Measurements from ENCODE around the gene PIR.

The PIR gene

DNA sequence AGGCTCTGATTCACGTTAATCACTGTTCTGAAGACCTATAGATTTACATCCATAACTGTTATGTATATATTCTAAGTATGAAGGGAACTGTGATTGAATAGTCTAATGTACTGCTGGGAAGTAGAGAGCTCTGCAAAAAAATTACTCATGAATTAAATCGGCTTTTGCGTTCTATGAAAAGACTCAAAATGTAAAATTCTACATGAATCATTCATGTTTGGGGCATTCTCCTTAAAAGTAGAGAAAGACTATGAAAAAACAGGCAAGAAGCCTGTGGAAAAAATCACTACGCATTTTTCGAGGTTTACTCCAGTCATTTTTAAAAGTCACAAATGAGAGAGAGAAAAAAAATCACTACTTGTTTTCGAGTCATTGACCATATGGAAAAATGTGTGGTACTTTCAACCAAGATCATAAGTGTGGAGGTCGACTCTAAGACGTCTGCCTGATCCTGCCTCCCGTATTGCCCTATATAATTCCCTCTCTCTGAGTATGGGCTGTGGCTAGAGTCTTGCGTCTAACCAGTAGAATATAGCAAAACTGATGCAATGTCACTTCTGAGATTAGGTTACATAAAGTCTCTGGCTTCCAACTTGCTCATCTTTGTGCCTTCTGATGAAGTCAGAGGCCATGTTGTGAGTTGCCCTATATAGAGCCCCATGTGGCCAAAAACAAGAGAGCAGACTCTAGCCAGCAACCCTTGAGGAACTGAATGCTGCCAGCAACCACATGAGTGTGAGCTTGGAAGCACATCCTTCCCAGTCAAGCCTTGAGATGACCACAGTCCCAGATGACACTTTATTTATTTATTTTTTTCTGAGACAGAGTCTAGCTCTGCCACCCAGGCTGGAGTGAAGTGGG, 76.8 kb downstream of the PIR start:
- no peak for DNase-seq

DNA sequence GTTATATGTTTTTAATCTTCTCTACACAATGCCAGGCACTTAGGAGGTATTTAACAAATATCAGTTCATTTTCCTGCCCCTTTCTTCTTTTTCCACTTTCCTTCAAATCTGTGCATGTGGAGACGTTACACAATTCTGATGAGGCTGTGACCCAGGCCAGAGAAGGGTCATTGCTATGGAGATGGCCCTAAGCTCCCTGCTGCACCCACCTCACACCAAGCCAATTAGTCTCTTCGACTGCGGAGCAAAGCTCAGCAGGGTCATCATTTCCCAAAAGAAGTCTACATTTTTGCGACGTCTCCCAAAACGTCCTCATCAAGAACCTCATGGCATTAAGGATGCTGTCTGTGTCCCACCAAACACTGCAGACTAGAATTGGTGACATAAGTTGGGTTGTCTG, 80.0 kb downstream of the PIR start:
- DNase-seq = no peak

DNA sequence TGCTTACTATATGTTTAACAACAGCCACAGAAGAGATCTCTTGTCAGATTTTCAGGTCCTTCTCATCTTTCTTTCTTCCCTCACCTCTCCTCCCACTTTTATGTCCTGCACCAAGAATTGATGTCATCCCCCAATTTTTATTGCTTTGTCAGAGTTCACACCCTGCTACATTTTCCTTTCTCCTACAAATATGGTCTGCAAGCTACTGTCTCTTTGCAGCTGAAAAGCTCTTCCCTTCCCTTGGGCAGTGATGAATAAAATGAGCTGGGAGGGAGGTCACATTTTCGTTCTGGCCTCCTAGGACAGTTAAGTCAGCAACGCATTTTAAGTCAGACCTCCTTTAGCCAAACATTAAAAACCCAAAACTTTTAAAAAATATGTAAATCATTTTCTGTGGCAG, 82.2 kb downstream of the PIR start:
- no peak for DNase-seq

DNA sequence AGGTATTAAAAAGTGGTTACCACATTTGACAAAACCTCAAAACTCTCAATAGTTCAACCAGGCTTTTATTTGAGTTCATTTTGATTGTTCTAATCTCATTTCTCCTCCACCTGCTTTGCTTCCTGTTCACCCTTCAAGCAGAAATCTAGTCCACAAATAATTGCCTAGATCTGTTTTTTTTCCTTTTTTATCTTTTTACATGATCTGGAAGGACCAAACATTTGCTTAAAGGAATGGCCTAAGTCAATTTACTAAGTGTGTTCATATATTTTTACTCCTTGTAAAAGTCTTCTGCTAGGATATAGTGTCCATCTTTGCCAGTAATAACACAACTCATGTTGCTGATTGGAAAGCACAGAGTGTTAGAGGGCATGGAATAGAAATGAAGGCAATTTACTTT, 82.7 kb downstream of the PIR start:
- DNase-seq = no peak

DNA sequence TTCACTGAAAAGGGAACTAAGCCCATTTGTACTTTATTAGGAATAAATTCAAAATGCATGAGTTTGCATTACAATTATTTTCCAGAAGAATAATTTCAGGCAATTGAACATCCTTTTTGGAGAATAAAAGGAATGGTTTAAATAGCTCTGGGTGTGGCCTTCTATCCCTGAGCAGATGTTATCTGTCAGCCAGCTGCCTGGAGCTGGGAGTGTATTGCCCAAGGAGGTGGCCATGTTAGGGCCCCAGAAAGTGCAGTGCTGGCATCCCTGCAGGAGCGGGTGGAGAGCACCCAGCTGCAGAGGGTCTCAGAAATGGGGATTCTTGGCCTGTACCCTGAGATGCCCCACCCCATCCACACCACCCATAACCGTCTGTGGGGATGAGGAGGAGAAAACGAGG, 87.3 kb downstream of the PIR start:
- no peak for DNase-seq

DNA sequence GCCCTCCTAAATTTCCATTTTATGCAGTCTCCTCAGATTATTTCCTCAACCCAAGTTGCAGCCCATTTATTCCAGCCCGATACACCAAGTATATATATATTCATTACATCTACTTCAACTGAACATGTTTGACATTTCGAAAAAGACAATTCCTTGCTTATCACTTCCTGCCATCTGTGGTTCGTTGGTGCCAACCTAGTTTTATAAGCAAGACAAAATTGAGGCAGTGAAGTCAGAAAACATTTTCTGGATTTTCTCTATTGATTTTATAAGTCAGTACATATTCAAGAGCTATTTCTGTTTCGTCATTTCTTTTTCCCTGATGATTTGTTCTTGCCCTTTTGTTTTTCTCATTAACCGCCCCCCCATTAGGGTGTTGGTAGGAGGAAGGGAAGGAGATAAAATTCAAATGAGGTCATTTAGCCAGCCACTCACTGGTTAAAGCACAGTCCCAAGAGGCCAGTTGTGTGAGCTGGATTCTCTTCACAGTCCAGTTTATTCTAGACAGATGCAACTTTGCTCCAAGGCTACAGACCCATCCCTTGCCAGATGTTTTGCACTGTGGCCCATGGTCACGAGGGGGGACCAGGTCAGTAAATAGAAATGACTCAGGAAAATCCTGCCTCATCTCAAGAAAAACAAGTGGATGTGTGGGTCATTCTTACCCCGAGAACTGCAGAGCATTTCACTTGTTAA, 88.6 kb downstream of the PIR start:
- no peak for DNase-seq

DNA sequence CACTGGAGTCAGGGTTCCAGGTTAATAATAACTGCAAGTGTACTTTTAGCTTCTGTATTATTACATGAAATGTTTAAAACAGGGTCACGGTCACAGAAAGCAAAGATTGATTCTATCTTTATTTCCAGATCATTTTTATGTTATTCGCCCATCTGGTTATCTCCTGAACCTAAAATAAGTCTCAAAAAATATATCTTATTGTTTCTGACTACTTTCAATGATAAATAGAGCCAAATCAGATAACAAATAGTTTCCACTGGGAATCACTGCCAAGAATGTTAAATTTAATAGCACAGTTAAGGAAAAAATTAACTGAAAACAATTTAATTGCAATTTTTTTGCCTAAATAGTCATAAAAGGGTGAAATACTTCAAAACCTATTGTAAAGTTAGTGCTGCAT, 91.8 kb downstream of the PIR start:
- DNase-seq = no peak

DNA sequence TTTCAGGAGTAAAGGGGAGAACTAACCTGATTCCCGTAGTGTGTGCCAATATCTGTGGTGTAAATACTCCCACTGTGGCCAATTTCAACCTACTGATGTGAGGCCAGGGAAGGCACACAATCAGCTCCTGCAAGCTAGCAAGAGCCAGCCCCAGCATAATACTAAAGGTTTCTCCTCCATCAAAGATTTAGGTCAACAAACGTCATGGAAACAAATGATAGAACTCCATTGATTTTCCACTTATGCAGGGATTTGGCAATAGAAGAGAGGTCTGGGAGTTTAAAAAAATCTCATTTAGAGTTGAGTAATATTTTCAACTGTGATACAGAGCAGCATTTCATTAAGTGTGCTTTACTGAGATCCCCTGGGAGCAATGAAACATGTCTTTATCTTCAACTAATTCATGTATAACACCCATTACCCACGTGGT, 93.2 kb downstream of the PIR start:
- DNase-seq = no peak

DNA sequence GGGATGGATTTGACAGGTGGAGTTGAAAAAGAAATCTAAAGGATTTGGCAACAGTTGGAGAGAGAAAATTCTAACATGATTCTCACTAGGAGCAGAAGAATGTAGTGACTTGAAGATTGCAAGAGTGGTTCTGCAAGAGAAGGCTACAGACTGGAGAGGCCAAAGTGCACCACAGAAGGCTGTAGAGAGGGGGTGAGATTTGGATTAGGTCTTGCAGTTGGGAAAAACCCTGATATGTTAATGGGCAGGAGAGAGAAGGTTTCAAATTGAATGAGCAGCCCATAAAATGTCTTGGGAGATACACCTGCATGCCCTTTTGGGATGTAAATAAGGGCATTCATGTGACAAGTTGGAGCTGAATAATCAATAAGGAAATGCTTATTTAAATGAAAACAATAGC, 94.3 kb downstream of the PIR start:
- DNase-seq = no peak

DNA sequence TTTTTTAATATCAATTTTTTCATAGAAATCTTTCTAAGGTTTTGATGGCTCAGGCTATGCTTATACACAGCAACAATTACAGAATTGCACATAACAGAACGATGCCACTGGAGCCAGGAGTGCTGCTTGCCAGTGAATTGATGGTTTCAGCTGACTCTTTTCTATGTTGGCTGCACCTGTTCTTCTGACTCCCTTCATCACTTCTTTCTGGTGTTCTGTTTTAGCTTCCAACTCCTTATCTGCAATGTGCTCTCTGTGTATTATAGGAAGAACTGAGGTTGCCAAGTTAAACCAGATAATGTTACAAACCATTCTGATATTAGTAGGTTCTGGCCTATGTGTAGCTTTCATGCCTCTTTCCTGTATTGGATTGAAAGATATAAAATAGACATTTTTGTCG, 97.3 kb downstream of the PIR start:
- no peak for DNase-seq

DNA sequence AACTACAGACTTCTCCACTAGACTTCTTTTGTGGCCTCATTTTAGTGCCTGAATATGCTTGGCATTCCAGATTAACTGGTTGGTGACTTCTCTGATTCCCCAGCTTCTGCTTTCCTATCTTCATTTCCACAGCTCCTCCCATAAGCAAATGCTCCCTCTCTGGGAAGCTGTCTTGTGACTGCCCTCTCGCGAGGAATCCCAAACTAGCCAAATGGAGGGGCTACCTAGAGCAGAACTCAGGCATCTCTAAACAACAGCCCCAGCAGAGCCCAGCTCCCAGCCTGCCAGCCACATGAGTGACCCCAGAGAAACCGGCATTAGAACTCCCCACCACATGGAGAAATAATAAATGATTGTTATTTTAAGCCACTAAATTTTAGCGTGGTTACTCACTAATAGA, 101.3 kb downstream of the PIR start:
- DNase-seq = no peak

DNA sequence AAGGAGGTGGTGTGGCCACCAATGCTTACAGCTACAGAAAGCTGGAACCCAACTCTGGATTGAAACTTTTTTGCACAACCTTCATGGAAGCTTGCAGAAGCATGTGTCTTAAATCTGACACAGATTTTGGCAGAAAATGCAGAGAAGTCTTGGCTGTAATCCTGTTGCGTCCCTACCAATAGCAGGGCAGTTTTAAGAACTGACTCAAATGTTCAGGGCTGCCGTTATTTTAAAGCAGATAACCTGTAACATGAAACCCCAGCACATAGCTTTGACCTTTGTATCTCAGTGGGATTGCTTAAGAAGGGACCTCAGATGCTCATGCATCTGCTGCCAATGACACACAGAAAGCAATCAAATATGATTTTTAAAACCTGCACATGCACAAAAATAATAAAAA, 108.8 kb downstream of the PIR start, which contains the start of gene VEGFD:
Gene VEGFD, minus strand, starts transcription at position 110 of the 400 bp plus-strand sequence. CDS start 467 bp downstream, outside the sequence.
- no peak for DNase-seq

DNA sequence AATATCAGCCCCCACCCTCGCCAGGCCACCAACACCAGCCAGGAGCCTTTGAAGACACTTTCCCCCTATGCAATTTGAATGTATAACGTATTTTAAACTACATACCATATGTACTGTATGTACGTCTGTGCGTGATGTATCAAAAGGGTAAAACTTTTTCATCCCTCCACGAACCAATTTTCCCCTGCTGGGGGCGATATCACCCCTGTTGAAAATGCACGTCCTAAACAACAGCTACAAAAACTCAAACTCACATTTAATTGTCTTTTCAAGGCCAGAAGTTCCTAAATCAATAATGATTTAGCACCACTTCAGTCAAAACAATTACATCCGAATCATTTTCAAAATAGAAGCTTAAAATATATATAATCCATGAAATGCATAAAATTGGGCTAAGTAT, 110.3 kb downstream of the PIR start:
- no peak for DNase-seq

DNA sequence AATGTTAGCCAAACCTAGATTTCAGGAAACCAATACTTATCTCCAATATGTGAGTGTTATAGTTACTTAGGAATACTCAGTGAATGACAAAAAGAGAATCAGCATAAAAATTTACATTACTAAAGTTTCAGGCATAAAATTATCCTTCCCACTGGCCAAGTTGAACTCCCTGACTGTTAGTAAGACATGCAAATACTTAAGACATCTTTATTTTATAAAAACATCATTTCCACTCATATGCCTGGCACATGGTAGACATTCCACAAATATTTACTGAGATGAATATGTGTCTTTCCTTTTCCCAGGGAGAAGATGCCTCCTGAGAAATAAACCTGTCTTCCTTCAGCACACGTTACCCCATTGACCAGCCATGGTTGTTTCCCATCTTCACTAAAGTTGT, 116.2 kb downstream of the PIR start:
- no peak for DNase-seq

DNA sequence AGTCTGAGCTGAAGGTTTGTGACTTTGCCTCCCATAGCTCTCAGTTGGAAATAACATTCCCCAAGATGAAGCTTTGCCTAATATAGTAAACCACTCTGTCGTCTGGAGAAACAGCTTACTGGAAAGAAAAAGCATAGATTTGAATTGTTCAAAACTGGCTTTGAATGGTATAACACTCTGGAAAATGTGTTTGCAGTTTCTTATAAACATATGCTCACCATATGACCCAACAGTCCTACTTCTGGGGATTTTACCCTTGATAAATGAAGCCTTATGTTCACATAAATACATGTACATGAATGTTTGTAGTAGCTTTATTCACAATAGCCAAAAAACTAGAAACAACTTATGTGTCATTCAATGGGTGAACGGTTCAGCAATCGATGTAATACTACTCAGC, 119.2 kb downstream of the PIR start:
- no peak for DNase-seq

DNA sequence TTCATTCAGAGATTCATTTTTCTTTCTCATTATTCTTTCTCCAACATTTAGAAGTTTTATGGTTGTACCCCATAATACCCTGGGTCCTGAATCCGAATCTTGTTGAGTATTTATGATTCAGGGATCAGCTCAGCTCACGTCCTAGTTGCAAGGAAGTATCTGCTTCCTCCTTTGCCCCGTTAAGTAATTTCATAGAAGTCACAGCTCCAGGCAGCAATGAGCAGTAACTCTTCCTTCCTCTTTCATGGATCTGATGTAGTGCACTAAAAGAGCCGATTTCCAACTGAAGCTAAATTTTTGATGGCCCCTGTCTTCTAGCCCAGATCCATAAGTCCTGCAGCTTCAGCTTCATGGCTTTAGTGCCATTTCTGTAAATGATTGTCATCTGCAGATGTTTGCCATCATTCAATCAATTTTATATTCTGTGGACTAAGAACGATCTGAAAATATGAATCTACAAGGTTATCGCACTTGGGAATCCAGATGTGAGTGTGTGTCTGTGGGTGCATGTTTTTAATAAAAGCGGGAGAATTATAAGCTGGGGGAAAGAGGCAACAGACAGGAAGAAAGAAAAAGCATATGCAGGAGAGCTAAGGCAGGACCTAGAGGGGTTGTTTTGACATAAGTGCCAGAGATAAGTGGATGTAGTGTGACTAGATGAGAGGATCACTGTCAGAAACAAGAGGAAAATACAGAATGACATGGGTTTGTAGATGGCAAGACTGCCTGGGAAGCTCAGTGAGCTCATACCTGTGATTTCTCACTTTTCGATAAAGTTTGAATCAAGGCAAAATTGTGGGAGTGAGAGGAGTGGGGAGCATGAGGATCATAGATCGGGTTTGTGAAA, 126.4 kb downstream of the PIR start:
- DNase-seq = no peak

DNA sequence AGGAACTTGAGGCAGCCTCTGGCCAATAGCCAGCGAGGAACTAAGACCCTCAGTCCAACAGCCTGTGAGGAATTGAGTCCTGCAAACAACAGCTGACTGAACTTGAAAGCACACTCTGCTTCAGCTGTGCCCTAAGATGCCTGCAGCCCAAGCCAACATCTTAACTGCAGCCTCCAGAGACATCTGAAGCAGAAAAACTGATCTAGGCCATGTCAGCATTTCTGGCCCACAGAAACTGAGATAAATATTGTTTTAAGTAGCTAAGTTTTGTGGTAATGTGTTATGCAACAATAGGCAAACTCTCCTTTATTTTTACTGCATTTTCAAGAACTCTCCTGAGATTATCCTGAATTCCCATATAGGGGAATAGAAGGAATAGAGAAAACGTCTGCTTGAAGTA, 133.4 kb downstream of the PIR start:
- DNase-seq = no peak

DNA sequence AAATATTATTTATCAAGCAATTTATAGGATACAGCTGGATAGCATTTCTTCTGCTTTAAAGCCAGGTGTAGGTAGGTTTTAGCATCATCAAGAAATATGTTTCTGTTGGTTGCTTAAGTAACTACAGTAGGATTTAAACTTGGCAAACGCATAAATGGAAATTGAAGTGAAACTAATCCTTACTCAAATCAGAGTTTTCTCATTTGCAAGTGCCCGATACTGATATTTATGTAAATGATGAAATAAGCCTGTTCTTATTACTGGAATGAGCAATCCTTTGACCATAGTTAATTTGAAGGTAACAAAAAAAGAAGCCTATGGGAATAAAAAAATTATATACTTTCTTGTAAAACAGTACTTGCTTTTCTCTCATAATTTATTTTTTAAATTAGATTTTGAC, 134.6 kb downstream of the PIR start:
- DNase-seq = no peak

DNA sequence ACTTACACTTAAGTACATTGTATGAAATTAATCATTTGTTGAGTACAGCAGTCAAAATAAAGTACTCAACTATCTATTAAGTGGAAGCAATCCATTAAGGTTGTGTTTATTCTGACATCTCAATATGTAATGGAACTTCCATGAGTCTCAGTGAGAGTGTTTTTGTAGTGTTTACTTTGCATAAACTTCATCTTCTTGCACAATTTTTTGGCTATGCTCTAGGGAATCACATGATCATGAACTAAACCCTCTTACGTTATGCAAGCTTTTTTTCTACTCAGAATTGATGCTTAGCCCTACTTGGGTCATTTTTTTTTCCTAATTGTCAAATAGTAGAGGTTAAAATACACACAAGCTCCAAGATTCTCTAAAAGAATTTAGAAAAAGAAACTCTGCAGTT, 136.7 kb downstream of the PIR start:
- DNase-seq = no peak

DNA sequence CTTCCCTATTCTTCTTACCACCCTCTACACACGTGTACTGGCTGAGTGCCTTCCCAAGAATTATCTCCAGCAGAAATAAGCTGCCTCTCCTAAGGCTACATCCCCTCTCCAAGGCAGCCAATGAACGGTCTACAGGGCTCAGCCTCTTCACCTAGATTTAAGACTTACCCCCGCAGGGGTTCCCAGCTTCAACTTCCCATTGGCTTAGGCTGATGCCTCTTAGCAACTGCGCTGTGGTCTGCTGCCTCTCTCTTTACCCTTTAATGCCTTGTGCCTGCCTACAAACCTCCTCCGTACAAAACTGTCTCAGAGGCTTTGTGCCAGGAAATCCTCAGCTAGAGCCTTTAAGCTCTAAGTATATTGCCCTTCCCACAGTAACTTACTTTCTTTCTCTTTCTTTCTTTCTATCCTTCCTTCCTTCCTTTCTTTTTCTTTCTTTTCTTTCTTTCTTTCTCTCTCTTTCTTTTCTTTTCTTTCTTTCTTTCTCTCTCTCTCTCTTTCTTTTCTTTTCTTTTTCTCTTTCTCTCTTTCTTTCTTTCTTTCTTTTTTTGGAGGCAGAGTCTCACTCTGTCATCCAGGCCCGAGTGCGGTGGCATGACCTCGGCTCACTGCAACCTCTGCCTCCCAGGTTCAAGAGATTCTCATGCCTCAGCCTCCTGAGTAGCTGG, 142.7 kb downstream of the PIR start:
- no peak for DNase-seq

DNA sequence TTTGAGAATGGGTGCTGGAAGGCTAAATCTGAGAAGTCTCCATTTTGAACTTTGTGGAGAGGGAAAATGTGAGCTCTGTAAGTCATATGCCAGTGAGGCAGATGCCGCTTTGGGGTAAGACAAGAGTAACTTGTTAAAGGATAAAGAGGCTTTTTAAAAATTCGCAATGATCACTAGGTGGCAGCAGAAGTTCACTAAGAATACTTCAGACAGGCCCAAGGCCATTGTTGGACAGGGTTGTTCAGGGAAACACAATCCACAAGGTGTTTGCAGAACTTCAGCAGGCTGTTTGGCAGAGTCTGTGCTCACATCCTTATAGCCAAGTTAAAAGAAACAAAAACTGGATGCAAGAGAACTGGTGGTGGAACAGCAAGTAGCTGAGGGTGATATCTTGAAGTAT, 144.1 kb downstream of the PIR start:
- DNase-seq = peak; percentile 56

DNA sequence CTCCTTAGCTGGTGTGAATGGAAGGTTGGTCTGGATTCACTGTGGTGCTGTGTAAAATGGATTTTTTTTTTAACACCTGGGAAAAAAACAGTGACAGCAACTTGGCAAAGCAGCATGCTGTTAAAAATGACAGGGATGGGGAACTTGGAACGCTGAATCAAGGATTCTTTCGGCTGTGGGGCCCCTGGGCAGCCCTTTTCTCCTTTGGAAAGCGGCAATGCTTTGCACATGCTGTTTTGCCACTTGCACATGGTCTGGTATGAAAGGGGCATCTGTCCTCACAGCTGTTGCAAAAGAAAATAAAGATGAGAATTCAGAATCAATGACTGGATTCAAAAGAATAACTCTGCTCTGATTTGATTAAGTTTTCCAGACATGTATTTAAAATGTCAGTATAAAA, 147.2 kb downstream of the PIR start:
- no peak for DNase-seq

DNA sequence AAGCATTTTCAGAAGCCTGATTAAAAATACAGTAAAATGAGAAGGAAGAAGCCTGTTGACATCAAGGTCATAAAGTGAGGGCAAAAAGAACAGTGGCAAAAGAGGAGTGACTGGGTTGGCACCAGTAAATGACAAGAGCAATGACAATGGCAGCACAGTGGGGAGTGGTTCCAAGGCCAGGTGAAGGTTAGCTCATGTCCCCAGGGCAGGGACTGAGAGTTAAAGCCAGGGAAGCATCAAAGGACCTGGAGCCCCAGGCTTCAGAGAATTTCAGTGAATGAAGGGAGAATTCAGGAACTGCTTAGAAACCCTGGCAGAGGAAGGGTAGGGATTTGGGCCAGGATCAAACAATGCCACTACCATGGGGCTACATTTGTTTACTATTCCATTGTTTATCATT, 149.0 kb downstream of the PIR start:
- no peak for DNase-seq

Data from NCI-H2081 treated with DMSO at 0.1 percent for 48 hours (cell line).